HPDE6-E6E7 (cell line): ENCODE data around the gene VEZT.
"Not testable (repeated sequence)": the region's sequence is repeated elsewhere in the genome, so short reads cannot be mapped to it uniquely, and the experiment has no call there.

Source experiments
- DNase-seq: peaks from one replicate; pipeline ENCODE4 v3.0.0; 2011; ENCODE audit warnings: missing footprints; ENCODE audit errors: extremely low spot score

Gene VEZT

DNA sequence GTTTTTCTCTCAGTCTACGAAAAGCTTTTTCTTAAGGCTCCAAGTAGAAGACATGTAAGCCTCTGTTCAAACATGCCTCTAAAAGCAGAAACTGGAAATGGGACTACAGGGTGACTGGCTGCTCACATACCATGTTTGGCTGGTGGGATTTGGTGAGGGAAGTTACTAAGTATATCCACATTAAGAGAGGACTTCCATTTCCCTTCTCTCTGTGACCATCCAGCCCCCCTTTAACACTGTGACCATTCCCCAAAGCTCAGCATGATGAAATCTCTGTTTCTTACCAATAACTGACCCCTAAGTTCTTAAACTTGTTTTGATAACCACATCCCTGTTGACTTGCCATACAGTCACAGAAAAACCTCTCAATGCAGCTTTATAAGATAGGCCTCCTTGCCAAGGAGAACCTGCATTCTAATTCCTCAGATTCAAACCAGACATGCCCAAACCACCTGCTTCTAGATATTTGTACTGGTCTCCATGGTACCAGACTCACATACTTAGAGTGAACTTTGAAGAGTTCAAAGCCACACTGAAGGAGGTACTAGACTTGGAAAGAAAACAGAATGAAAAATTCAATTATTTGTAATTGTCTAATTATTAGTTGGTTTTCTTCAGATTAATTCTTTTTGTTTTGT lies 102.2 kb downstream of the VEZT start:
- no peak for DNase-seq

DNA sequence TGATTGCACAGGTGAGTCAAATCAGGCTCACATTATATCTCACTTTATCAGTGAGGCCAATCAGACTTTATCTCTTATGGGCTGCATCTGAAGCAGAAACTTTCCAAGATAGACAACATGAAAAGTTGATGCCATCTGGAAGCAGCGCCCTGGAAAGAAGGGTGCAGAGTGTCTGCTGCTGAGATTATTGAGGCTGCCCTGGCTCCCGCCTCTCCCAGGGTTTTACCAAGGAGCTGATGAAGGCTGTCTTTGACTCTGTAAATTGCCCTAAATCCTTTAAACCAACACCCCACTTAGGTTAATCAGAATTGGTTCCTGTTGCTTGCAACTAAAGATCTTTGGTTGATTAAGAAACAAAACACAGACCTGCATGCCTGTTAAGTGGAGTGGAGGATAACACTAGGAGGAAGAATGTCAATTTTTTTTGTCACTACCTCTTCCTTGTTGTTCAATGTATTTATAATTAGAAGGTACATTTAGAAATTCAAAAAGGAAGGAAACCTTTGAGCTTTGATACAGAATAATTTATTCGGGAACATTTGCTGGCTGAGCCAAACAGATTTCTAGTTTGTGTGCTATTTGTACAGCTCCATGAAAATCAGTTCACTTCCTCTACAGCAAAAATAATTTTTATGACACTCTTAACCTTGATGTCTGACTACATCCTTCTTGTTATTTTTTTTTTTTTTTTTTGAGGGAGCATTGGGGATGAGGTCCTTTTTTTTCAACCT lies 104.1 kb downstream of the VEZT start:
- no peak for DNase-seq

DNA sequence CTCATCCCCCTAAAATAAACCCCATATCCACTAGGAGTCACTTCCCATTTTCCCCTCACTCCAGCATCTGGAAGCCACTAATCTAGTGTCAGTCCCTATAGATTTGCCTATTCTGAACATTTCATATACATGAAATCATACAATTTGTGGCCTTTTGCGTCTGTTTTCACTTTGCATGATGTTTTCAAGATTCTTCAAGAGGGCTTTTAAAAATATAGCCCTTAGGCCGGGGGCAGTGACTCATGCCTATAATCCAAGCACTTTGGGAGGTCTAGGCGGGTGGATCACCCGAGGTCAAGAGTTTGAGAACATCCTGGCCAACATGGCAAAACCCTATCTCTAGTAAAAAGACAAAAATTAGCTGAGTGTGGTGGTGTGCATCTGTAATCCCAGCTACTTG lies 104.7 kb downstream of the VEZT start:
- no peak for DNase-seq

GRCh38 chr12:95323212-95323611 lies 105.6 kb downstream of the VEZT start:
- DNase-seq: no peak

DNA sequence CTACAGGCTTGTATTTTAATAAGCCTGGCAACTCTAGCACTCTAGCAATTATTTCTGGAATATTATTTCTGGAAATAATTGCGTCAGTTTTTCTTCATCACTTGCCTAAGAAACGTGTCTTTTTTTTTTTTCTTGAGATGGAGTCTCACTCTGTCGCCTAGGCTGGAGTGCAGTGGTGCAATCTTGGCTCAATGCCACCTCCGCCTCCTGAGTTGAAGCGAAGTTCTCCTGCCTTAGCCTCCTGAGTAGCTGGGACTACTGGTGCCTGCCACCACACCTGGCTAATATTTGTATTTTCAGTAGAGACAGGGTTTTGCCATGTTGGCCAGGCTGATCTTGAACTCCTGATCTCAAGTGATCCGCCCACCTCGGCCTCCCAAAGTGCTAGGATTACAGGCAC lies 106.6 kb downstream of the VEZT start:
- not testable (repeated sequence) for DNase-seq

GRCh38 chr12:95325501-95325900 lies 107.9 kb downstream of the VEZT start:
- DNase-seq: no peak

DNA sequence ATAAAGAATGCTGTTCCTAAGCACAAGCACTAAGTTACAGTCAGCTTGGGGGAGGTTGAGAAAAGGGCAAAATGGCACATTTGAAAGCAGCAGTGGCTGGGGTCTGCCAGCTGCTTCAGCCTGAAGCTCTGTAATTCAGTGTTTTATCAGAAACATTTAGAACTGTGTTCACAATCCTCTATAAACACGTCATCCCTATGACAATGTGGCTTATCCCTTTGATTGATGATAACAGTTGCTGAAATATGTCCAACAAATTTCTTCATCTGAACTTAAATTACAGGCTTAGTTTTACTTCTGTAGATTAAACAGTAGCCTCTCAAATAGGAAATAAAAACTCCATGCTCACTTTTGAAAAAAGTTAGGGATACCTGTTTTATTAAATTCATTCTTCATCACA lies 108.8 kb downstream of the VEZT start:
- DNase-seq: no peak

DNA sequence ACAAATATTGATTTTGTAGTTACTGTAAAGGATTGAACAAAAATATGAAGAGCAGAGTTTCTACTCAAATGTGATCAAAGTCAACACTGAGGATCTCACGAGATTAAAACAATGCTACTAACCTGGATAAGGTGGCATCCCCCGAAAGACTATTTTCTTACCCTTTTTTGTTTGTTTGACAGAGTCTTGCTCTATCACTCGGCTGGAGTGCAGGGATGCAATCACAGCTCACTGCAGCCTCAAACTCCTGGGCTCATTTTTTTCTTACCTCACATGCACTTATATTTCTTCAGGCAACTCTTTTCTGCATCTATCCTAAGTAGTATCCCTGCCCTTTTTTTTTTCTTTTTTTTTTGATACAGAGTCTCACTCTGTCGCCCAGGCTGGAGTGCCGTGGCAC lies 109.2 kb downstream of the VEZT start:
- DNase-seq: no peak

- no peak for DNase-seq
These were observed 111.1 kb downstream of the VEZT start for GRCh38 chr12:95328708-95329107.

- DNase-seq: no peak
These were observed 118.3 kb downstream of the VEZT start for GRCh38 chr12:95335948-95336347.

GRCh38 chr12:95336387-95337067 lies 118.9 kb downstream of the VEZT start:
- DNase-seq: peak; percentile 32

DNA sequence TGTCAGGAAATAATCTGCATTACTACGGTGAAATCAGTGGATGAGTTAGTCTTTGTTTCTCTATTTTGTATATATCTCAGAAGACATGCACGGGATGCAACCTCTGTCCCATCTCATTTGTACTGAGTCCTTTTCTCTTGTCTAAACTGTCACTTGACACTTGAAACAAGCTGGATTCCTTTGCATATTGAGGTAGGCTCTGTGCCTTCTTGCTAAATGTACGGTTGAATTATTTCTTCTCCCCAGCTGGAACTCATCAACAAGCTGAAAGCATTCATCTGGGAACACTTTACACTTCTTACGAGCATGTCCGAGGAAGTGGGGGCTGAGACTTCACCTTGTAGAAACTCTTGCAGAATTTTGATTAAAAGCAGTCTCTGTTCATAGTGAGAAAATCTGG lies 119.5 kb downstream of the VEZT start:
- no peak for DNase-seq

DNA sequence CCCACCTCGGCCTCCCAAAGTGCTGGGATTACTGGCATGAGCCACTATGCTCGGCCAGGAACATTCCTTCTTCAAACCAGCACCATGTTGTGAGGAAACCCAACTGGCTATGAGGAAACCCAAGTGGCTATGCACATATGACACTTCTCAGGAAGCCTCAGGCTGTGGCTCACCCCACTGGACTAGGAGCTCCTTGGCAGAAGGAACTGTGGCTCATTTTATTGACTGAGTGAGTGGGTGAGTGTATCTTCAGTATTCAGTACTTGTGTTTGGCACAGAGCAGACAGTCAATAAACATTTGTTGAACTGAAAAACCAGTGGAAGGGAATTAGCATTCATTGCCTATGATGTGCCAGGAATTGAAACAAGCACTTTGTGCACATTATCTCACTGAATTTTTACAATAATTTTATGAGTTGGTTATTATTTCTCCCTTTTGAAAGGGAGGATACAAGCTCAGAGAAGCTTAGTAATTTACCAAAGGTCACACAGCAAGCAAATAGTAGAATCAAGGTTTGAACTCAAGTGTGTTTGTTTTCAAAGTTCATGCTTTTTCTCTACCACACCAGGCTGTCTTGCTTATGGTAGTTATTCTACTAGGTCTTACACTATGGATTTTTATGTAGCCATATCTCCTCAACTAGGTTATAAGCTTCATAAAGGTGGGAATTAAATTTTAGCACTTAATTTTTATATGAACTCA lies 121.6 kb downstream of the VEZT start:
- DNase-seq: no peak

GRCh38 chr12:95342008-95342407 lies 124.4 kb downstream of the VEZT start:
- DNase-seq: no peak

DNA sequence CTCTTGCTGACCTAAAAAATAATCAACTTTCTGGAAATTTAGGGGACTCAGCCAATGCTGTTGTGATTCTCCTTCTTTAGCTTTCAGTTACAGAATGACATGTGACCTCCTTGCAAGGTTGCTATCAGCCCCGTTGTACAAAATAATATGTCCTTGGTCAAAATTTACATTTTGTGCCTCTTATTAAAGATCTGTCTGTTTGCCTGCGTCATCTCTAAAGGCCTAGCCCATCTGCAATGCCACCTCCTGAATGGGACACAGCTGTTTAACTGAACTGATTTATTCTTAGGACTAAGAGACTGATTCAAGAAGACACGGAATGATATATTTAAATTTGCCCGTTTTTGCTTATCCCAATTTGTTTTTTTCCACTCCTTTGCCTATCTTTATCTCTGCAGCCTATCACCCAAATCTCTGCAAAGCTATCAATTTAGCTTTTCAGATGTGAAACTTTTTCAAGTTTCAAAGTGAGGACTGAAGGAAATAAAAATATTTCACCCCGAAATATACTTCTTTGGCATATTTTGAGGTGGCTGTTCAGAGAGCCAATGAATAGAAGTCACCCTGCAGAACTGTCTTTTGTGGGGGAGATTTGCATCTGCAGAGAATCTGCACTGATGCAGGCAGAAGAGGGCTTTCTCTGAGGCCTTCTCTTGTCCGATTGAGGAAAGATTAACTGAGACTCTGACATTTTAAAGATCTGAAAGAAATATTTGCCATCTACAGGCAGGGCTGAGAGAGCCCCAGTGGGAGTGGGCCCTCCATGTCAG lies 126.0 kb downstream of the VEZT start:
- no peak for DNase-seq

GRCh38 chr12:95349291-95349690 lies 131.7 kb downstream of the VEZT start:
- DNase-seq: no peak

DNA sequence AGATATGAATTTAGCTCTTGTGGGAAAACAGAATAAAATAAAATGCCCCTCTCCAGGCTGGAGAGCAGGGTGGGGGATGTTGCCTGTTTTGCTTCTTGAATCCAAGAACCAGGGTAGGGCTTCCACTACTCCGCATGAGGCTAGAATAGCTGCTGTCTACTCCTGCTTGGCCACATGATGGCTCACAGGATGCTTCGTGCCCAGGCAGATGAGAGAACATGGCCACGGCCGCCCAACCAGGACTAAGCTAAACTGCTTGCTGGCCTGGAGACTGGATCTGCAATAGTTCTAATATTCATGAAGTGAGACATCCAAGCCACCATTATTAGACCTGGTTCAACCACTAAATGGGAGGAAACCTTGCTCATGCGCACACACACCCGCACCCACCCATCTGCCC lies 134.1 kb downstream of the VEZT start:
- no peak for DNase-seq
